NCI-H1105 (cell line): Measurements from ENCODE around the gene MCTP1.

Experiments used
- DNase-seq: peaks from one replicate; lab custom pipeline; 2025; lab: John Stamatoyannopoulos, UW

Gene MCTP1

GRCh38 chr5:95114305-95114704 lies 170.6 kb downstream of the MCTP1 start:
- DNase-seq, result no peak

DNA sequence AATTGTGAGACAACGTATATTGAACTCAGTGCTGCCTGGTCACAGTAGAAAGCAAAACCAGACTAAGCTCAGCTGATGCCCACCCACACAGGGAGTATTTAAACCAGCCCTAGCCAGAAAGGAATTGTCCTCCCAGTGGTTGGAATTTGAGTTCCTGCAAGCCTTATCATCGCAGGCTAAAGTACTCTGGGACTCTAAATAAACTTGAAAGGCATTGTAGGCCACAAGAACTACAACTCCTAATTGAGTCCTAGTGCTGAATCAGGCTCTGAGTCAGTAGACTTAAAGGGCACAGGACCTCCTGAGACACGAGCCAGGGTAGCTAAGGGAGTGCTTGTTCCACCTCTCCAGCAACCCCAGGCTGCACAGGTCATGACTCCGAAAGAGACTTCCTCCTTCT lies 171.4 kb downstream of the MCTP1 start:
- no peak for DNase-seq

DNA sequence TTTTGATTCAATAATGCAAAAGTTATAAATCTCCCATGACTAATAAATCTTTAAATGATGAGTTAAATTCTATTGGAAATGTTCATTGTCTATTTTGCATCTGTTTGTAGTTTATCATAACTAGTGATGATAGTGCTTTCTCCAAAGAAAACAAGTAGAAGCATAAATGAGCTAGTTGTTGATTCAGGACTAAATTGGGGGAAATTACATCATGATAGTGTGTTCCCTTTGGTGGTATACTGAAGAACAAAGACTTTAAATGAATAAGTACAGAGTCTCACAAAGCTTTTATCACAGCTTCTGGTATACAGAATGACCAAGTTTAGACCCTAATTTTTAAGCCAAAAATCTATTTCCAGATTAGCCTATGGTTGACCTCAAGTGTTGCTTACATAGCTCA lies 173.8 kb downstream of the MCTP1 start:
- no peak for DNase-seq

DNA sequence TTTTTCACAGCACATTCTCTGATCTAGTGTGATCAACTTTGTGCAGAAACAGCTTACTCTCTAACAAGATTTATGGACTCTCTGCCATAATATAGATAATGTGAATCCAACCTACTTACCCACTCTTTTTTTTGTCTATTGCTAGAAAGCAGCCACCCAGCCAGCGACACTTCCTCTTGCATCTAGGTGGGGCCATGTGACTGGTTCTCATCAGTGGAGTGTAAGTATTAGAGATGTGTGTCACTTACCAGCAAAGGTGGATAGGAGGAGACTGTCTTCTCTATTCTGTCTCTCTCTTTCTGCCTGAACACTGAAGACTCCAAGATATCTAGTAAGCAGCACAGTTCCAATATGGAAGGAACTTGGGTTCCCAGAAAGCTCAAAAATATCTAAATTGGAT lies 174.8 kb downstream of the MCTP1 start:
- no peak for DNase-seq

DNA sequence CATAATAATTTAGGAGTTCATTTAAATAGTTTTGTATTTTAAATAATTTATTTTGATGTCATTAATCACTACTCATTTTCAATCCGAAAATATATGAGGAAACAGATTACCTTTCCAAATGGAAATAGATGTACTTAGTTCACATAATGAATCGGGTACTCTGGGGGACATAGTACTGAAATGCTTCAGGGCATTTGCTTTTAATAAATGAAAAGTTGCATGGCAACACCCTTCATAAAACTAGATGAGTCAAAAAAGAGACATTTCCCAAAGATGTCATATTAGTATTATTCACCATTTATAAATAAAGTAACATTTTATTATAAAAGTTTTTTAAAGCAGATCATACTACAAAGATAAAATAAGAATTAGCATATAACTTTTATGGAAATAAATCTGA lies 177.8 kb downstream of the MCTP1 start:
- DNase-seq, result no peak

DNA sequence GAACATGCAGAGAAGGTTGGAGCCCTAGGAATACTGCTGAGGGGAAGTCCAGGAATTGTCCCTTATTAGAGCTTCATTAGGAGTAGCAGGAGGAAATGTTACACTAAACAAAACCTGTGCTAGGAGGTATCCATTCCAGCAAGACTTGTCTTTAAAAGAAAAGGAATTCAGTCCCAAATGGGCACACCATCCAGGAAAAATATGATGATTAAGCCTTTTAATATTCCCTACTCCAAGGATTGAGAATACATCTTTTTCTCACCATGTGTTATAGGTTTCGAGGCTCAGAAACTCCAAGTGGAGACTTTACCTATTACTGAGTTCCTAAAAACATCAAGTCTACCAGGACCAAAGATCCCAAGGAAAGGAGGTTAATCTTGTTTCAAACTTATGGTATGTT lies 179.3 kb downstream of the MCTP1 start:
- no peak for DNase-seq

DNA sequence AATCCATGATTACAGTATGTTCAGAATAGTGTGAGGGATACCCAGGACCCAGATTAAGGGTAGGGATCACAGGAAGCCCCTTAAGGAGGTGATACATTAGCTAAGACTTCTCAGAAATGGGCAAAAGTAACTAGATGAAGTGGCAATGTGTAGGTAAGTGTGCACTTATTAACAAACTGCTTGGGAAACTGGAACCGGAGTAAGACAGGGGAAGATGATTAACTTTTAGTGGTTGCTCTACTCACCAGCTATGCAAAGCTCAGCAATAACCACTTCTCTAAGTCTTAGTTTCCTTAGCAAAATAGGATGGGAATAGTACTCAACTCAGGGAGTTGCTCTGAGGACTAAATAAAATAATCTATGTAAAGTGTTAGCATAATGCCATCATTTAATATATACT lies 182.2 kb downstream of the MCTP1 start:
- DNase-seq, result no peak

- DNase-seq, result no peak
Measured at GRCh38 chr5:95102080-95102479, 182.8 kb downstream of the MCTP1 start.

- no peak for DNase-seq
Measured at GRCh38 chr5:95100551-95100950, 184.3 kb downstream of the MCTP1 start.

DNA sequence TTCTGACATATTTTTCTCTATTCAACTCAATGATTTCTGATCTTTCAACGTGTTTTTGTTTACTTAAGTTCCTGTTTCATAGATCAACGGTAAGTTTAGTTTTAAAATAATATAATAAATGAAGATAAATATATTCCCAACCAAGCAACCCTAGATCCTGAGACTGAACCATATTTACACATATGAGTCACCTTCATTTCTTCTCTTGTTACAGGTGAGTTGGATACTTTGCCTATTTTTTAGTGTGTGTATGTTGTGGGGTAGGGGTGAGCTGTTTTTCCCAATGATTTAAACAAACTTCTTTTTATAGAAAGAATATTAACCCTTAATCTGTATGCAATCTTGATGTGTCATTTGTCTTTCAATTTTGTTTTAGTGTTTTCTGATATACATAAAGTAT lies 186.9 kb downstream of the MCTP1 start:
- DNase-seq, result no peak

GRCh38 chr5:95093211-95093610 lies 191.7 kb downstream of the MCTP1 start:
- no peak for DNase-seq

- DNase-seq, result no peak
Measured at GRCh38 chr5:95090774-95091173, 194.1 kb downstream of the MCTP1 start.

DNA sequence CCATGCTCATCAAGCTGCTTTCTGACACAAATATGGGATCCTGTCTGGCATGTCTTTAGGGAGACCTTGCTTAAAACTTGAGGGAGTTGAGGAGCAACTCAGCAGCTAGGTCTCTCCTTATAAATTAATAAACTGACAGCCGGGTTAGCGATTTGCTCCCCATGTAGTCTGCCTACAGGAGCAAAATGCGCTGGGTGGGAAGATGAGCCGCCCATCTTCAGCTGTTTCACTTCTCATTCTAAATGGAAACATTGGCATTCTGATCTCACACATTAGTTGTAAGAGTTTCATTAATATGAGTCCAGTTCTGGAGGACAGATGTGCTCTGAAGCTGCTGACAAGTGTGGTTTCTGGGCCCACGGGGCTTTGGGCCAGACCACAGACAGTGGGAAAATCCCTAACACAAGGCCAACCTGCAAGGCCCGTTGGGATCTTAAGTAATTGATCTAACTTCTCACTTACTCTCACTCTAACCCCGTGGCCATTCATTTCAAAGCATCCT lies 197.0 kb downstream of the MCTP1 start:
- DNase-seq, result no peak

DNA sequence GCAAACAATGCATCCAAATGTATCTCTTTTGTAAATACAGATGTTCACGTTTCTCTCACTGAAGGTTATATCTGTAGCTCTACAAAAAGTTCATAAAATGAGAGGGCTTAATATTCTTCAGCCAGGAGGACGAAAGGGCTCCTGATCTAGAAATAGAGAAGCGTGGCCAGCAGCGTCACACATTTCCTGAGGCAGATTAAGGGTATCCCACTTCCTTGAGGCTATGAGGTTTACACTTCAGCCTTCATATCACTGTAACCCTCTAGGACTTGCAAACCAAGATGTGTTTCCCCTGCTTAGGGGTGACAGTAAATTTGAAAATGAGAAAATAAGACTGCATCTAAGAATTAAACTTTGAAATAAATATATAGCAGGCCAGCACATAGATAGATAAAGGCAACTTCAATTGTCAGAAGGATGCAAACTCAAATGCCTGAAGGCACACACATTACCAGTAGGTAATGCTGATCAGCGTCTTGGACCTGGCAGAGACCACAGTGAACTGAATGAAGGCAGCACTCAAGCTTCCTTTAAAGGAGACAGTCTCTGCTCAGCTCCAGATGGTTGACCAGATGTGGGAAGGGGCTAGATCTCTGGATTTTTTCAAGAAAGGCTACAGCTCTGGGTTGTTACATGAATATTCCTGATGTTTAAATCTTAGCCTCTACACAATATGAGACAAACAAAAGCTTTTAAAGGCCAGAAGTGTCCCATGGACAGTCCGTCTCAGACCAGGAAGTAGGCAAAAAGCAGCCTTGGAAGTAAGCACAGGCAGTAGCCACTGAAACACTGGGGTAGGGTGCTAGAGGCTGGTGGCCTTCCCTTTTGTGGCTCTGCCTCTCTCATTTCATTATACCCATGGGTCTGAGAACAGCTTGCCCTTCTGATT lies 197.7 kb downstream of the MCTP1 start:
- DNase-seq, result no peak

DNA sequence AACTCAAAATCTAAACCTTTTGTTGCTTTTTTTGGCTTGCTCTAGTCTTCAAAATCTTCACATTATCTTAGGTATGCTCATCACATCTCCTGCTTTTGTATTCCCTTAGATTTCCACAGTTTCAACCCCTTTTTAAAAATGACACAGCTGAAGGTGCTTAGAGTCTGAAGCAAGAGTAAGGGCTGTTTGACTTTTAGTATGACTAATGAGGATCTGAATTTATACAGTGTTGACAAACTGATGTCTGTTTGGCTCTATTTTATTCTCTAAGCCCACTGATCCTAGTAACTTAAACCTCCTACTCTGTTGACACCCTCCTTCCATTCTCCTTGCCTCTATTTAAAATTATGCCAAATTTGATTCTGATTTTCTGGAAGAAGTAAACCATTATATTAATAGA lies 200.1 kb downstream of the MCTP1 start:
- no peak for DNase-seq

- DNase-seq, result no peak
Measured at GRCh38 chr5:95083606-95084005, 201.3 kb downstream of the MCTP1 start.

GRCh38 chr5:95081982-95082381 lies 202.9 kb downstream of the MCTP1 start:
- DNase-seq, result no peak

- no peak for DNase-seq
Measured at GRCh38 chr5:95081500-95081960, 203.4 kb downstream of the MCTP1 start.

GRCh38 chr5:95080441-95080840 lies 204.5 kb downstream of the MCTP1 start:
- no peak for DNase-seq

DNA sequence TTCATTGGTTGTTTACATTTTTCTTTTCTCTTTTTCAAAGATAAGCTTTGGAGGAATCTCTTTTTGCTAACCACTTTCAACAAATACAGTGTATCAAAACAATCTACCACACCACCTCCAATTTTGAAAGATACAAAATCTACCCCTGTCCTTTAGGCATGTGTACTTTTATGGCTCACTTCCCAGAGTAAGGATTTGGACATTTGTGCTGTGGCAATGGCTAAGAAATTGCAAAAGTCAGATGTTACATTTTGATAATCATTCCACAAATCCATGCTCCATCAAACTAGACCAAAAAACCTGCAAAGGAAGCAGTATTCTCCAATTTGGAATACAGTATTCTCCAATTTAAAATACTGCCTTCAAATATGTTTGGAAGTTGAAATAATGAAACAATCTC lies 204.9 kb downstream of the MCTP1 start:
- DNase-seq, result no peak

- no peak for DNase-seq
Measured at GRCh38 chr5:95078868-95079267, 206.0 kb downstream of the MCTP1 start.

DNA sequence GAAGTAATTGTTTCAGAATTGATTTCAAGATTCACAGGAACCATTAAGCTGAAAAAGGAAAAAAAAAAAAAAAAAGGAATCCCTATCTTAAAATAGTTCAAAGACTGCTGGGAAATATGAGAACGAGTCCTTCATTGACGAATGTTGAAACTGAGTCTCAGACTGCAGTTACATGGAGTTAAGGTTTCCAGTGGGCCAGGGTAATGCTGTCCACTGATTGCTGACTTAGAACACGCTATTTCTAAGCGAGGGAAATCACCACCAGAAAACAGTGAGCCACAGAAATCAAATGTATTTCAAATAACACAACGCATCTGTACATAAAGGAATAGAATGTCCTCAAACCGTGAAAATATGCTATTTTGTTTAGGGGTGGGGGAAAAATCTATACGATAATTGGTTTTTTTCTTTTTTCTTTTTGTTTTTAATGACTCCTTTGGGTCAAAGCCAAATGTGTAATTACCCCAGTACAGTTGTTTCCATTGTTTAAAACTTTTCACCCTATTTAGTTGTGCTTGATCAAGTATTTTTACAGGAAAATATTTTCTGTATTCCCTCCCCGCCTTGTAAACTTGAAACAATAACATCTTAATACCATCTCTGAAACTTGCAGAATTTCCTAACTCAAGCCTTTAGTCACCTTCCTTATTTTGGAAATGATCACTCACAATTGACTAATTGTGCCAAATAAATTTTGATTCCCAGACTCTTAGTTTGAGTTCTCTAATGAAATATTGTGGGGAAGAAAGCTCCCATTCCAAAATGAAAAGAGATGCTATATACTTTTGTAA lies 208.3 kb downstream of the MCTP1 start:
- DNase-seq, result no peak

- no peak for DNase-seq
Measured at GRCh38 chr5:95075111-95075510, 209.8 kb downstream of the MCTP1 start.
